ENCODE results near the gene SLC43A2.

GRCh38 chr17:1621273-1621954 lies 7.2 kb downstream of the SLC43A2 start:
- TF ChIP-seq CTCF (IDR thresholded peaks at IDR 0.05) (no peak), POLR2A (IDR thresholded peaks at IDR 0.05) (no peak), POLR2AphosphoS5 (IDR thresholded peaks at IDR 0.05) (no peak)

Data from stomach (tissue), 4 donors.